Measurements from ENCODE around the gene LYPLAL1.
"Not testable (repeated sequence)": the region's sequence is repeated elsewhere in the genome, so short reads cannot be mapped to it uniquely, and the experiment has no call there.

The LYPLAL1 gene

DNA sequence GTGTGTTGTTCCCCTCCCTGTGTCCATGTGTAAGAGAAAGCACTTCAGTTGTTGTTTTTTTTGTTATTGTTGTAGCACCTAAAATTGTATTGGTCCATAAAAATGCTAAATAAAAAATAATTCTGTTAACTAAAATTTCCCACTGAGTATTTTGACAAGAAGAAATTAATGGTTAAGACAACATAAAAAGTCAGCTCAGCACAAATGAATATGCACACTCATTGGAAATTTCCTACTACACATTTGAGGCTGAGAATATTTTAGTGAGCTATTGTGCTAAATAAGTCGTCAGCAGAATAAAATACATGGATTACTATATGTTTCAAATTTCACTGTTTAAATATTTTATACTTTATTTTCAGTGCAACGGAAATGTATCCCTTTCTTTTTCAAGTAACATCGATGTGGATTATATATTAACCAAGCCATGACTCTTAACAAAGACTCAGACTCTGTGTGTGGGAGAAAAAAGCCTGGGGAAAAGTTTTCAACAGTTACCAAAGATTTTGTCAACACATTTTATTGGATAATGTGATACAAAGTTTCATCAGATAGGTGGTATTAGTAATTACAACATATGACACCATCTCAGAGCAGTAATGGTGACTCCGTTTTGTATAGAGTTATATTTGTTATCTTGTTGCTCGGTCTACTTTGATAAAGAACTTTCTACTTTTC is 63.4 kb downstream of the LYPLAL1 start:
- no peak overlapping the region for H3K4me3 ChIP-seq (replicated peaks; ENCODE audit: low read depth, low read length)
- no peak for DNase-seq (ENCODE audit: extremely low read depth, low read depth)
- TF ChIP-seq, protein P1, sequence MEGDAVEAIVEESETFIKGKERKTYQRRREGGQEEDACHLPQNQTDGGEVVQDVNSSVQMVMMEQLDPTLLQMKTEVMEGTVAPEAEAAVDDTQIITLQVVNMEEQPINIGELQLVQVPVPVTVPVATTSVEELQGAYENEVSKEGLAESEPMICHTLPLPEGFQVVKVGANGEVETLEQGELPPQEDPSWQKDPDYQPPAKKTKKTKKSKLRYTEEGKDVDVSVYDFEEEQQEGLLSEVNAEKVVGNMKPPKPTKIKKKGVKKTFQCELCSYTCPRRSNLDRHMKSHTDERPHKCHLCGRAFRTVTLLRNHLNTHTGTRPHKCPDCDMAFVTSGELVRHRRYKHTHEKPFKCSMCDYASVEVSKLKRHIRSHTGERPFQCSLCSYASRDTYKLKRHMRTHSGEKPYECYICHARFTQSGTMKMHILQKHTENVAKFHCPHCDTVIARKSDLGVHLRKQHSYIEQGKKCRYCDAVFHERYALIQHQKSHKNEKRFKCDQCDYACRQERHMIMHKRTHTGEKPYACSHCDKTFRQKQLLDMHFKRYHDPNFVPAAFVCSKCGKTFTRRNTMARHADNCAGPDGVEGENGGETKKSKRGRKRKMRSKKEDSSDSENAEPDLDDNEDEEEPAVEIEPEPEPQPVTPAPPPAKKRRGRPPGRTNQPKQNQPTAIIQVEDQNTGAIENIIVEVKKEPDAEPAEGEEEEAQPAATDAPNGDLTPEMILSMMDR (IDR thresholded peaks at IDR 0.05; ENCODE audit: low read depth, low read length, missing control alignments) = no peak

DNA sequence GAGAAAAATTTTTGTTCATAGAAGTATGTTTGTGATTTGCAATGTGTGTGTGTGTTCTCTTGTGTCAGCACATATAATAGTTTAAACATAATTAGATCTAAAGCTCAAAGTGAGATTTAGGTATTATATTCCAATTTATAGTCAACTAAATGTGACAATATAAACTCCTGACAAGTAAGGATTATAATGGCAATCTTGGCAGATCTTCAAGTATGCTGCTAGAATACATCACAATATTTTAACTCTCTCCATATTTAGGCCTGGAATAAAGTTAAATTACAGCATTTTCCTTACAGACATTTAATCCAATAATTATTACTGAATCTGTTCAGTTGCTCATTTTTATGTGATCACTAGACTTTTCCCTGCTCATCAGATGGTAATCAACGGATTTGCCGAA is 65.8 kb downstream of the LYPLAL1 start:
- TF ChIP-seq, protein P1 (IDR thresholded peaks at IDR 0.05; ENCODE audit: low read depth, low read length, missing control alignments) = no peak
- no peak overlapping the region for H3K4me3 ChIP-seq (replicated peaks; ENCODE audit: low read depth, low read length)
- DNase-seq (ENCODE audit: extremely low read depth, low read depth) = no peak

DNA sequence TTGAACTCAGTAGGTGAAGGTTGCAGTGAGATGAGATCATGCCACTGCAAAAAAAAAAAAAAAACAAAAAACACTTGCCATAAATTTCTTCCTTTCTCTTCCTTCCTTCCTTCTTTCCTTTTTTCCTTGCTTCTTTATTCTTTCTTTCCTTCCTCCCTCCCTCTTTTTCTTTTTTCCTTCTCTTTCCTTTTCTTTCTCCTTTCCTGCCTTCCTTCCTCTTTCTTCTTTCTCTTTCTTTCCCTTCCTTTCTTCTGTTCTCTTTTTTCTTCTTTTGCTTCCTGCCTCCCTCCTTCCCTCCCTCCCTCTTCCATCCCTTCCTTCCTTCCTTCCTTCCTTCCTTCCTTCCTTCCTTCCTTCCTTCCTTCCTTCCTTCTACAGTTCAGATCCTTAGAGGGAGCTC is 71.2 kb downstream of the LYPLAL1 start:
- TF ChIP-seq, protein P1 (IDR thresholded peaks at IDR 0.05; ENCODE audit: low read depth, low read length, missing control alignments) = no peak
- no peak overlapping the region for H3K4me3 ChIP-seq (replicated peaks; ENCODE audit: low read depth, low read length)
- DNase-seq (ENCODE audit: extremely low read depth, low read depth) = no peak

DNA sequence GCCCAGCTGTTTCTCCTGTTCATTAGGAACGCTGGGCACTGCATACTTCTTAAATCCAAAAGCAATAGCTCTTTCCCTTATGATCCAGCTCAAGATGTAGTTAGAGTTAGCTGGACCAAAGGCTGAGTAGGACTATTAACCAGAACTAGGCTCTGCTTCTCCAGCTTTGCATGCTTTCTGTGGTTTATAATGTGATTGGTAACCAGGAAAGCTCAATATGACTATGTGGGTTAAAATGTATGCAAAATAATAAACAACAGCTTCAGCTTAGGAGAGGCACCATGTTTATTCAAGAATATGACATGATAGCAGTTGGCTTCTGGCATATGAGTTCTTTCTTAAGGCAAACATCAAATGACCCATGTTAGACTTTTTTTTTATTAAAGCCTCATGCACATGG is 73.8 kb downstream of the LYPLAL1 start:
- TF ChIP-seq, protein P1 (IDR thresholded peaks at IDR 0.05; ENCODE audit: low read depth, low read length, missing control alignments) = no peak
- no peak for DNase-seq (ENCODE audit: extremely low read depth, low read depth)
- no peak overlapping the region for H3K4me3 ChIP-seq (replicated peaks; ENCODE audit: low read depth, low read length)

DNA sequence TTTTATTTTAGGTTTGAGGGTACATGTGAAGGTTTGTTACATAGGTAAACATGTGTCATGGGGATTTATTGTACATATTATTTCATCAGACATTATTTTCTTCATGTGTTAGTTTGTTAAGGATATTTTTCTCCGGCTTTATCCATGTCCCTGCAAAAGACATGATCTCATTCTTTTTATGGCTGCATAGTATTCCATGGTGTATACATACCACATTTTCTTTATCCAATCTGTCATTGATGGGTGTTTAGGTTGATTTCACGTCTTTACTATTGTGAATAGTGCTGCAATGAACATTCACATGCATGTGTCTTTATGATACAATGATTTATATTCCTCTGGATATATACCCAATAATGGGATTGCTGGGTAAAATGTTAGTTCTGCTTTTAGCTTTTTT is 76.8 kb downstream of the LYPLAL1 start:
- not testable (repeated sequence) for H3K4me3 ChIP-seq (replicated peaks; ENCODE audit: low read depth, low read length); DNase-seq (ENCODE audit: extremely low read depth, low read depth)

DNA sequence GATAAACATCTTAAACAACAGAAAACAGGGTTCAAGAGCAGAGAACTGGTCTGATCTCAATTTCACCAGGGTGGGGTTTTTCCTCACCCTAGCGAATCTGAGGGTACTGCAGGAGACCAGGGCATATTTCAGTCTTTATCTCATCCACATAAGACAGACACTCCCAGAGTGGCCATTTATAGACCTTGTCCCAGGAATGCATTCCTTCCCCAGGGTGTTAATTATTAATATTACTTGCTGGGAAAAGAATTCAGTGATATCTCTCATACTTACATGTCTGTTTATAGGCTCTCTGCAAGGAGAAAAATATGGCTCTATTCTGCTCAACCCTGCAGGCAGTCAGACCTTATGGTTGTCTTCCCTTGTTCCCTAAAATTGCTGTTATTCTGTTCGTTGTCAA is 84.1 kb downstream of the LYPLAL1 start:
- DNase-seq (ENCODE audit: extremely low read depth, low read depth) = no peak
- TF ChIP-seq, protein P1 (IDR thresholded peaks at IDR 0.05; ENCODE audit: low read depth, low read length, missing control alignments) = no peak
- H3K4me3 ChIP-seq (replicated peaks; ENCODE audit: low read depth, low read length) = no peak overlapping the region

DNA sequence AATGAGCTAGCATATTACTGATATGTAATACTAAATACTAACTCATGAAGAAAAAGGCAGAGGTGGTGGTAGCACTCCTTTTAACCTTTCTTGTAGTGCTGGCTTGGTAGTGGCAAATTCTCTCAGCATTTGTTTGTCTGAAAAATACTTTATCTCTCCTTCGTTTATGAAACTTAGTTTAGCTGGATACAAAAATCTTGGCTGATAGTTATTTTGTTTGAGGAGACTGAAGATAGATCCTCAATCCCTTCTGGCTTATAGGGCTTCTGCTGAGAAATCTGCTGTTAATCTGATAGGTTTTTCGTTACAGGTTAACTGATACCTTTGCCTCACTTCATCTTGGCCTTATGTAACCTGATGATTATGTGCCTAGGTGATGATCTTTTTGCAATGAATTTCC is 87.8 kb downstream of the LYPLAL1 start:
- no peak overlapping the region for H3K4me3 ChIP-seq (replicated peaks; ENCODE audit: low read depth, low read length)
- TF ChIP-seq, protein P1 (IDR thresholded peaks at IDR 0.05; ENCODE audit: low read depth, low read length, missing control alignments) = no peak
- no peak for DNase-seq (ENCODE audit: extremely low read depth, low read depth)

Data from HFF-Myc (cell line).